H9 (cell line): ENCODE data around the gene TSPAN18. TPM values are rescaled to one million over a fixed set of nuclear protein-coding genes. Genes with fewer than 3 reads are reported as not detected.

Source experiments
- DNase-seq: peaks from one replicate; pipeline ENCODE4 v3.0.0-alpha.2; 2017
- H2AFZ ChIP-seq: one replicate; pipeline ENCODE4 v1.6.1; 2013; ENCODE audit warnings: mild to moderate bottlenecking, low read length, control low read depth, moderate library complexity
- H2AK5ac ChIP-seq: 2 replicates; pipeline ENCODE4 v1.6.1; 2013; ENCODE audit warnings: low read length, control low read depth, mixed read lengths; ENCODE audit not compliant: insufficient read length
- H2BK120ac ChIP-seq: one replicate; pipeline ENCODE4 v1.6.1; 2013; ENCODE audit warnings: low read depth, mild to moderate bottlenecking, low read length, control low read depth, inconsistent platforms; ENCODE audit not compliant: poor library complexity, severe bottlenecking
- H2BK12ac ChIP-seq: 2 replicates; pipeline ENCODE4 v1.6.1; 2013; ENCODE audit warnings: low read length, control low read depth, mixed read lengths, low read depth; ENCODE audit not compliant: insufficient read length
- H2BK15ac ChIP-seq: 2 replicates; pipeline ENCODE4 v1.6.1; 2013; ENCODE audit warnings: low read depth, low read length, control low read depth
- H2BK20ac ChIP-seq: one replicate; pipeline ENCODE4 v1.6.1; 2013; ENCODE audit warnings: low read depth, mild to moderate bottlenecking, low read length, control low read depth, inconsistent platforms; ENCODE audit not compliant: poor library complexity, severe bottlenecking
- H2BK5ac ChIP-seq: 2 replicates; pipeline ENCODE4 v1.6.1; 2013; ENCODE audit warnings: low read length, control low read depth, mixed read lengths; ENCODE audit not compliant: insufficient read length
- H3K14ac ChIP-seq: 2 replicates; pipeline ENCODE4 v1.6.1; 2013; ENCODE audit warnings: low read length, control low read depth; ENCODE audit not compliant: insufficient read depth
- H3K18ac ChIP-seq: 2 replicates; pipeline ENCODE4 v1.6.1; 2013; ENCODE audit warnings: low read depth, mild to moderate bottlenecking, mixed read lengths, low read length, control low read depth; ENCODE audit not compliant: insufficient read length
- H3K23ac ChIP-seq: 2 replicates; pipeline ENCODE4 v1.6.1; 2013; ENCODE audit warnings: low read length, control low read depth, mixed read lengths, low read depth; ENCODE audit not compliant: insufficient read length
- H3K23me2 ChIP-seq: 2 replicates; pipeline ENCODE4 v1.6.1; 2013; ENCODE audit warnings: low read depth, mild to moderate bottlenecking, mixed read lengths, low read length, control low read depth; ENCODE audit not compliant: insufficient read length, poor library complexity, severe bottlenecking
- H3K27ac ChIP-seq: 2 replicates; pipeline ENCODE4 v1.5.1; 2013; ENCODE audit warnings: low read length, control low read depth, mixed read lengths, low read depth; ENCODE audit not compliant: insufficient read length
- H3K27me3 ChIP-seq: 2 replicates; pipeline ENCODE4 v1.6.1; 2013; ENCODE audit warnings: low read length, control low read depth, inconsistent platforms; ENCODE audit not compliant: insufficient read depth
- H3K4ac ChIP-seq: 2 replicates; pipeline ENCODE4 v1.6.1; 2013; ENCODE audit warnings: low read depth, mild to moderate bottlenecking, control low read depth, inconsistent platforms, low read length, moderate library complexity
- H3K4me1 ChIP-seq: 2 replicates; pipeline ENCODE4 v1.6.1; 2013; ENCODE audit warnings: low read length, control low read depth, inconsistent platforms; ENCODE audit not compliant: insufficient read depth
- H3K4me2 ChIP-seq: 2 replicates; pipeline ENCODE4 v1.6.1; 2013; ENCODE audit warnings: low read length, control low read depth, mixed read lengths; ENCODE audit not compliant: insufficient read length, insufficient read depth
- H3K56ac ChIP-seq: 2 replicates; pipeline ENCODE4 v1.6.1; 2013; ENCODE audit warnings: low read depth, mild to moderate bottlenecking, mixed read lengths, low read length, control low read depth; ENCODE audit not compliant: insufficient read length
- H3K79me1 ChIP-seq: 2 replicates; pipeline ENCODE4 v1.6.1; 2013; ENCODE audit warnings: low read depth, mild to moderate bottlenecking, moderate library complexity, low read length, control low read depth, inconsistent platforms; ENCODE audit not compliant: insufficient read depth, poor library complexity, severe bottlenecking
- H3K79me2 ChIP-seq: 2 replicates; pipeline ENCODE4 v1.6.1; 2013; ENCODE audit warnings: low read length, control low read depth, inconsistent platforms; ENCODE audit not compliant: insufficient read depth
- H3K9ac ChIP-seq: 2 replicates; pipeline ENCODE4 v1.6.1; 2013; ENCODE audit warnings: low read length, control low read depth, mixed read lengths; ENCODE audit not compliant: insufficient read length; ENCODE audit errors: extremely low read depth
- H3K9me3 ChIP-seq: one replicate; pipeline ENCODE4 v1.6.1; 2013; ENCODE audit warnings: low read depth, low read length, inconsistent platforms; ENCODE audit not compliant: control insufficient read depth
- H3T11ph ChIP-seq: one replicate; pipeline ENCODE4 v1.6.1; 2013; ENCODE audit warnings: mild to moderate bottlenecking, low read length, control low read depth, inconsistent platforms
- H4K20me1 ChIP-seq: one replicate; pipeline ENCODE4 v1.6.1; 2013; ENCODE audit not compliant: control insufficient read depth, insufficient read length, insufficient read depth
- H4K5ac ChIP-seq: 2 replicates; pipeline ENCODE4 v1.6.1; 2013; ENCODE audit warnings: low read depth, mild to moderate bottlenecking, mixed read lengths, low read length, control low read depth; ENCODE audit not compliant: insufficient read length
- H4K8ac ChIP-seq: replicated peaks from 2 replicates; pipeline ENCODE4 v1.6.1; 2013; ENCODE audit warnings: low read length, control low read depth, mixed read lengths, low read depth; ENCODE audit not compliant: insufficient read length
- H4K91ac ChIP-seq: 2 replicates; pipeline ENCODE4 v1.6.1; 2013; ENCODE audit warnings: low read depth, mild to moderate bottlenecking, moderate library complexity, mixed read lengths, low read length, control low read depth; ENCODE audit not compliant: insufficient read length
- H3K27ac Mint-ChIP-seq, 3 experiments: 2 replicates in 2 of 3; 3 replicates in 1 of 3; pipeline ENCODE4 v1.8.0; 2020 to 2021; ENCODE audit warnings: mixed read lengths in 3 of 3, mild to moderate bottlenecking in 1 of 3, moderate library complexity in 1 of 3
- H3K27me3 Mint-ChIP-seq: 2 replicates; pipeline ENCODE4 v1.8.0; 2021; ENCODE audit warnings: low read depth, mild to moderate bottlenecking, moderate library complexity, mixed read lengths
- H3K36me3 Mint-ChIP-seq, 3 experiments: 2 replicates in 2 of 3; 3 replicates in 1 of 3; pipeline ENCODE4 v1.8.0; 2020 to 2021; ENCODE audit warnings: low read depth in 3 of 3, mixed read lengths in 3 of 3; ENCODE audit not compliant: insufficient read depth in 1 of 3
- H3K4me1 Mint-ChIP-seq, 2 experiments: 2 replicates each; pipeline ENCODE4 v1.8.0; 2020; ENCODE audit warnings: mixed read lengths in 2 of 2
- H3K4me3 Mint-ChIP-seq, 2 experiments: 2 replicates in 1 of 2; 3 replicates in 1 of 2; pipeline ENCODE4 v1.8.0; 2020 to 2021; ENCODE audit warnings: mild to moderate bottlenecking in 2 of 2, mixed read lengths in 2 of 2, moderate library complexity in 1 of 2
- H3K9me3 Mint-ChIP-seq, 2 experiments: 2 replicates in 1 of 2; 3 replicates in 1 of 2; pipeline ENCODE4 v1.8.0; 2020; ENCODE audit warnings: mild to moderate bottlenecking in 2 of 2, mixed read lengths in 2 of 2, moderate library complexity in 1 of 2
- CTCF ChIP-seq: fragments of 200-600 bp; sonication (generic); conservative IDR thresholded peaks from 3 replicates; pipeline ENCODE4 v1.8.0; 2021; ENCODE audit warnings: antibody characterized with exemption, mild to moderate bottlenecking
- WGBS: extraction: QIAGEN DNeasy Blood & Tissue Kit; methylation state at CpG from one replicate; pipeline ENCODE4 v1.1.7; 2013; ENCODE audit warnings: missing lambda C conversion rate, low lambda C conversion rate, mixed read lengths; ENCODE audit not compliant: insufficient read length; ENCODE audit errors: extremely low coverage; 5-methylcytosine and 5-hydroxymethylcytosine counted together
- total RNA-seq: library from RNA; stranded (reverse); gene quantifications from 2 replicates; pipeline ENCODE4 v1.2.1, GENCODE V29; 2021

The TSPAN18 gene
- total RNA-seq, 1 experiment from 2014 or later: 25.3 TPM

GRCh38 chr11:44788536-44789261, 61.9 kb downstream of the TSPAN18 start:
- WGBS: no CpG with 5 or more reads among the region's 18 CpGs
- no peak overlapping the region for H3K4me2 ChIP-seq
- Mint-ChIP-seq H3K9me3 (peaks cover 0 to 5% of the 10 kb centered on the region in 2 experiments; a peak in 1 of 5 replicates), H3K4me3 (no peak overlapping the region), H3K27ac (no peak overlapping the region), H3K4me1 (peaks cover 57 to 73% of the 10 kb centered on the region in 2 experiments), H3K27me3 (peaks cover 3% of the 10 kb centered on the region), H3K36me3 (no peaks in the 10 kb centered on the region)
- no peak overlapping the region for H3K9ac ChIP-seq
- no peak overlapping the region for H2BK120ac ChIP-seq
- H4K91ac ChIP-seq: no peak overlapping the region
- no peaks in the 10 kb centered on the region for H3K9me3 ChIP-seq
- no peak overlapping the region for H2BK20ac ChIP-seq
- H3K79me2 ChIP-seq: no peaks in the 10 kb centered on the region
- peaks cover 12% of the 10 kb centered on the region; the same call in 1 of the 2 replicates for H3K4me1 ChIP-seq
- H2AK5ac ChIP-seq: no peak overlapping the region
- H3K79me1 ChIP-seq: no peaks in the 10 kb centered on the region
- H3K23ac ChIP-seq: no peak overlapping the region
- H3K56ac ChIP-seq: no peak overlapping the region
- H3T11ph ChIP-seq: no peak overlapping the region
- no peak overlapping the region for H3K27ac ChIP-seq
- H4K8ac ChIP-seq: no peak overlapping the region
- H2AFZ ChIP-seq: no peak overlapping the region
- no peak overlapping the region for H2BK15ac ChIP-seq
- no peaks in the 10 kb centered on the region for H3K23me2 ChIP-seq
- TF ChIP-seq CTCF: no peak
- no peak overlapping the region for H3K4ac ChIP-seq
- no peak overlapping the region for H3K18ac ChIP-seq
- H3K14ac ChIP-seq: no peak overlapping the region
- H3K27me3 ChIP-seq: no peaks in the 10 kb centered on the region
- H4K5ac ChIP-seq: no peak overlapping the region
- DNase-seq: no peak
- no peak overlapping the region for H2BK5ac ChIP-seq
- no peak overlapping the region for H2BK12ac ChIP-seq
- no peaks in the 10 kb centered on the region for H4K20me1 ChIP-seq
